ENCODE data around the gene HMCES.
"Not testable (repeated sequence)": the region's sequence is repeated elsewhere in the genome, so short reads cannot be mapped to it uniquely, and the experiment has no call there.

HMCES gene

DNA sequence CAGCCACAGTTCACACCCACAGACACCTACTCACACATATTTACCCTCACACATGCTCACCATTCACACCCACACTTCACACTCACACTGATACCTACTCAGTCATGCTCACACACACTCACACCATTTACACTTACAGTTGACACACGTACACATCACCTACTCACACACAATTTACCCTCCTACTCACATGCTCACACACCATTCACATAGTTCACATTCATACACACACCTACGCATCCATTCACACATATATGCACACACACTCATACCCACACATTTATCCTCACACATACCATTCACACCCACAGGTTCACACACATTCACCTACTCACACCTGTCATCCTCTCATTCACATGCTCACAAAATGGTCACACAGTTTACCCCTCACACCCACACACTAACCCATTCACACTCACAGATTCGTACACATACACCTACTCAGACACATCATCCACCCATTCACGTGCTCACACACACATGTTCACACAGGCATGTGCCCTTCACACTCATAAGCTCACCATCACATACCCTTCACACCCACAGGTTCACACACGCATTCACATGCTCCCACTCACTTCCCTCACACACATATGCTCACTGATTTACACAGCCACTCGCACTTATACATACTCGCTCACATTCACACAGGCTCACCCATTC lies 42.3 kb downstream of the HMCES start:
- DNase-seq (ENCODE audit: low spot score): no peak

DNA sequence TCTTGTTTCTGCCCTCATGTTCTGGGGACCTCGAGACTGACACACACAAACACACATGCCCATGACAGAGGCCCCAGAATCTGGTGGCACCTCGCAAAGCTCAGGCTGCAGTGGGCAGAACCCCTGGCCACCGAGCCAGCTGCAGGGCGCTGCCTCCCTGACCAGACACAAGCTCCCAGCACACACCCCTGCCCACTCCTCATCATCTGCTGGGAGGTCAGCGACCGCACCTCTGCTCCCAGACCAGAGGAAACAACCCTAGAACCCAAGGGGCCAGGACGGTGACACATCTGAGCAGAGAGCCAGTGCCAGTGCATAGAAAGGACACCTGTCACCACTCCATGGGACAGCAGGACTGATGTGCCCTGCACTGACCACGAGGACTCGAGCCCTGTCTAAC lies 43.2 kb downstream of the HMCES start:
- no peak for DNase-seq (ENCODE audit: low spot score)

DNA sequence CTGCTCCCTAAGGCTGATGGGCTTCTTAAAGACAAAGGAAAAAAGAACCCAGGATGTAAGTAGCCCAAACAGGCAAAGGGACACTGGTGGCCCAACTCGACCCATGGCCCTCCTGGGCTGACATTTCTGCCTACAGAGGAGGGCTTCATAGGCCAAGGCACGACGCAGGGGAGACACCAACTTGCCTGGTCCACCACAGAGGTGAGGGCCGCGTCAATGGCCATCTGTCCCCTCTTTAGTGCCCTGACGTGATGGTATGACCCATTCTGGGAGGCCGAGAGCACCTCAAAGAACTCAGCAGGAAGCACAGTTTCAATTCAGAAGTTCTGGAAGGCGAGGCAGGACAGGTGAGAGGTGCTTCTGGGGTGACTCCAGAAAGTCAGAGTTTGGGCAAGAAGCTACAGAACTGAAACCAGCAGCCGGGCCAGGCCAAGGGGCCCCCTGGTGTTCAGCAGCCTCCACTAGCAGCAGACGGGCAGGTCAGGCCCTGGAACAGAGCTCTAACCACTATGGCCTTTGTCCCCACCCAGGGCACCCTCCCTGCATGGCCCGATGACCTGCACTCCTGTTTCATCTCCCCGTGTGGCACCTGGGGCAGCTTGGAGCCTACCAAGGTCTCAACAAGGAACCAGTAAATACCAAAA lies 45.1 kb downstream of the HMCES start:
- DNase-seq (ENCODE audit: low spot score): no peak

DNA sequence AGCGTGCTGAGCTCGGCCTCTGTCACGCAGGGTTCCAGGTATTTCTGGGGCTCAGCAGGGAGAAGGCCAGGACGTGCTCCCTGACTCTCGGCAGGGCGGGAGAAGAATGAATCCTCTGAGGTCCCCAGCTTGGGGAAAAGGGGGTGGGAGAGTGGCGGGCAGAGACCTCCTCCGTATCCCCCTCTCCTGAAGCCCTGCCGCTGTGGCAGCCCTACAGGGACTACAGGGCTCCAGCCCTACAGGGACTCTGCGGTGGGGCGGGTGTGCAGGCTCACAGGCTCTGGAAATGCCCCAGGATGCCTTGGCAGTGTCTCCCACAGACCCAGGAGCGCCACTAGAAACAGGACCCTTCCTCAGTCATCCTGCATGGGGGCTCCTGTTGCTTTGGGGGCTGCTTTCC lies 46.2 kb downstream of the HMCES start:
- no peak for DNase-seq (ENCODE audit: low spot score)

DNA sequence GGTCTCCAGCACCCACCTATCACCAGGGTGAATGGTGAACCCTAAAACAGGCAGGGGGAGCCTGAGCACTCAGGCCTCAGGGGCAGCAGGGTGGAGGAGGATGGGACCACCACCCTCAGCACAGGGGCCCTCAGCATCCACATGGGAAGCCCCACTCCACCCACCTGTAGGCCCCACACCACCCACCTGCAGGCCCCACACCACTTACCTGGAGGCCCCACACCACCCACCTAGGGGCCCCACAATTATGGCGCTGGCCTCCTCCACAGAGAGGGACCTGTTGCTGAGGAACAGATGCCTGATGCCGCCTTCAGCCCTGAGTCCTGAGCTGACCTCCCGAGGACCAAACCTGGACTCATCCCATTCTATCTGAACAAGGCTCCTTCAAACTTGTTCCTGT lies 46.7 kb downstream of the HMCES start:
- no peak for DNase-seq (ENCODE audit: low spot score)

DNA sequence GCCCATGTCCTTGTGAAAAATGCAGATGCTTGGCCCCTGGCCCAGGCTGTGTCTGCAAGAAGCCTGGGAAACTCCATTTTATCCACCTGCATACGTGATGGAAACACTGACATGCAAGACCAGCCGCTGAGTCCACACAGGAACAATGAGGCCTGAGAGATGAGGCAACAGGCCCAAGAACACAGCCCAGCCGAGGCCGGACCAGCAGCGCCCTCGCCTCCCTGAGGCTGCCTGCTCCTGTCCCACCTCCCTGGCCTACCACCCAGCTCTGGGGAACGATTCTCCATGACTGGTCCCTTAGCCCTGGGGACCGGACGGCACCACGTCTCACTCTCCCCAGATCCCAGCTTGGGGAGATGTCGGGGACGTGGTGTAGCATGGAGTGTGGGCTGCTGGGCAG lies 47.5 kb downstream of the HMCES start:
- DNase-seq (ENCODE audit: low spot score): no peak

DNA sequence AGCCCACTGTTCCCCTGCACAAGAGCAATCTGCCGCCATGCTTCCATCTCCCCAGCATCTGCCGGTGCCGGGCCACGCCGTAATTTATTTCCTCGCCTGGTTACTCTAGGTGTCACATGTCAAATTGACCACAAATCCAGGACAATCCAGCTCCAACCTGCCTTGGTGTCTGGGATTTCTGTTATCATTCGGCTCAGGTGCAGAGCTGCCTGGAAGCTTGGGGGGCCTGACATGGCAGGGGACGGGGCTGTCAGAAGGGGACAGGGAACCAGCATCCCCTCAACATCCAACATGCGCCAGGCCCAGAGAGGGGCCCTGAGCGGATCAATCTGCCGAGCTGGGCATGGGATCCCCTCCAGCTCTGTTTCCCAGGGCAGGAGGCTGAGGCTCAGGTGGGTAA lies 47.9 kb downstream of the HMCES start:
- no peak for DNase-seq (ENCODE audit: low spot score)

DNA sequence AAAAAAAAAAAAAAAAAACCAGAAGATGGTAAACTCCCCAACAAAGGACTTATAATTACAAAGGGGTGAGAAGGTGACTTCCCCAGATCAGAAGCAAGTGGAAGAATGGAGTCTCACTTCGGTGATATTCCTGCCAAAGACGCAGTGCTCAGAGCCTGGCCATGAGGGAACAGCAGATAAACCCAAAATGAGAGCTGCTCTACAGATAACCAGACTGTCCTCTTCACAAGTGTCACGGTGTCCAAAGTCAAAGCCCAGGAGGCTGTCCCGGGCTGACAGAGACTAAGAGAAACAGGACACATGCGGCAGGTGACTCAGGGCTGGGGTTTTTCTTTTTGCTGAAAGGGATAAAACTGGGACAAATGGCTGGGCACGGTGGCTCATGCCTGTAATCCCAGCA lies 48.8 kb downstream of the HMCES start:
- no peak for DNase-seq (ENCODE audit: low spot score)

DNA sequence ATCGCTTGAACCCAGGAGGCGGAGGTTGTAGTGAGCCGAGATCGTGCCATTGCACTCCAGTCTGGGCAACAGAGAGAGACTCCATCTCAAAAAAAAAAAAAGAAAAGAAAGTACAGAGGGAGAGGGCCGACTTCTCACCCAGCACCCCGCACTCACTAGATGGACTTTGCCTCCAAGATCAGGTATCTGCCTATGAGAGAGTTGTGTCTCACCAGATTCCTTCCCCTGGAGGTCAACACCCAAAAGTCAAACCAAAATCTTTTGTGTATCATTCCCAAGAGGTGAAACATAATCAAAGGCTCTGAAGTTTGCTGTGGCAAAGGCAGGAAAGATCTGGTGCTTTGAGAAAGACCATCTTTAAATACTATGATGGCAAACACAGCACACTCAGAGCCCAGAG lies 51.2 kb downstream of the HMCES start:
- DNase-seq (ENCODE audit: low spot score): no peak

DNA sequence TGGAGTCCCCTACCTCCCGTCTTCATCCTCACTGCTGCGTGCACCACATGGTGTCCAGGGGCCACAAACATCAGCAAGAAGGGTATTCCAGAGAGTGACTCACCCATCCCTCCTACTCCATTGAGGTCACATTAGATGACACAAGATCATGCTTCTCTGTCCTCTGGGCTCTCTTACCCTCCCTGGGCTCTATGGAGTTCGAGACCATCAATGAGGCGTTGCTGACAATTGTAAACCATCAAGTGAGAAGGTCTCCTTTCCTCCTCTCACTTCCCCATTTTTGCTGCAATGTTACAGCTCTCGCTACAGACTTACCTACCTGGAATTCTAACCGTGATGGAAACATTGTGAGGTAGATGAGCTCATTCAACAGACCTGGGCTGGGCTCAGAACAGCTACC lies 51.7 kb downstream of the HMCES start:
- no peak for DNase-seq (ENCODE audit: low spot score)

DNA sequence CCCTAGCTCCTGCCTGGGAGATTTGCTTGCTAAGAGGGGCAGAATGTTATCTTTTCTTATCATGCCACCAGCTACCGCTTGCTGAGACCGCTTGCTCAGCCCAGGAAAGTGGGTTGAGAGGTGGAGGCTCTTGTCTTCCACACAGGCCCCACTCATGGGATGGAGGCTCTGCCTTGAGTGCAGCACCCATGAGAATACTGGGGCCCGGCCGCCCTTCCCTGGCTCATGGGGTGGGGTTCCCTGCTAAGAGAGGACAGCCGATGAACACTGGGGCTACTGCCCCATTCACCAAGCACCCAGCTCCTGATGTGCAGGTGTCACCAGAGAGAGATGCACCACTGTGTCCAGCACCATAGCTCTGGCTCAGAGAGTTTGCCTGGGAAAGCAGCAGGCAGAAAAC lies 55.2 kb downstream of the HMCES start:
- DNase-seq (ENCODE audit: low spot score): no peak

DNA sequence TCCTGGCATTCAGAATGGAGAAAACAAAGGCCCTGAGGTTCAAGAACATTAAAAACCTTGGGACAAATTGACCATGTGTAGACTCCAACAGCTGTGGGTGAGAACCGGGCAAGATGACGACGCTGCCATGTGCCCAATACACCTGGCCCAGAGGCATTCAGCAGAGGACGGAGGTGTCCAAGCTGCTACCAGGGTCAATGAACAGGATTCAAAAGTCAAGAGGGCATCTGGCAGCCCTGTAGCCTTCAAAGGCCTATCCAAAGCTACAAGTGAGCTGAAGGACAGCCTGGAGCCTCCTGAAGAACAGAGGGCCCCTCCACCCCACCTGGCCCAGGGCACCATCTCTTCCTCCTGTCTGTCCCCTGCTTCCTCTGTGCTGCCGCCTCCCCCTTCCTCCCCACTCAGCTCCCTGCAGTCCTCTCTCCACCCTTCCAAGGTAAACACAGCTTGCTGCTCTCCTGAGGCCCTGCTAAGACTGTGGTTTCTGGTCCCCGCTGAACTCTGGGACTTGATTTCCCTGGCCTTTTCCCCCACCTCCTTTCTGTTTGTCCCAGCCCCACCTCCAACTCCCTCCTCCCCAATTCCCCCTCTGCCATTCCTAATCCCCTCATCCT lies 57.5 kb downstream of the HMCES start:
- no peak for DNase-seq (ENCODE audit: low spot score)

DNA sequence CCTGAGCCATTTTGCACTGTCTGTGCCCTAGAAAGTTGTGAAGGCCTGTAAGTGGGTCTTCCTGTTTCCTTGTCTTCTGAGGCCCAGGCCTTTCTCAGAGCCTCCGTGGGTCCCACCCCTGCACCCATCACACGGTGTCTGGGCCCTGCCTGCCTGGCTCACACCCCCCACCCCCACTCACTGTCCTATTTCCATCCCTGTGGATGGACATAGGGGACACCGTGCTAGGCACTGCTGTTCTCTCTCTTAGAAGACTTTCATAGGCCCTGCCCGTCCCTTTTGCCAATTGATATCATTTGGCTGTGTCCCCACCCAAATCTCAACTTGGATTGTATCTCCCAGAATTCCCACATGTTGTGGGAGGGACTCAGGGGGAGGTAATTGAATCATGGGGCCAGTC lies 59.0 kb downstream of the HMCES start:
- DNase-seq (ENCODE audit: low spot score): not testable (repeated sequence)

DNA sequence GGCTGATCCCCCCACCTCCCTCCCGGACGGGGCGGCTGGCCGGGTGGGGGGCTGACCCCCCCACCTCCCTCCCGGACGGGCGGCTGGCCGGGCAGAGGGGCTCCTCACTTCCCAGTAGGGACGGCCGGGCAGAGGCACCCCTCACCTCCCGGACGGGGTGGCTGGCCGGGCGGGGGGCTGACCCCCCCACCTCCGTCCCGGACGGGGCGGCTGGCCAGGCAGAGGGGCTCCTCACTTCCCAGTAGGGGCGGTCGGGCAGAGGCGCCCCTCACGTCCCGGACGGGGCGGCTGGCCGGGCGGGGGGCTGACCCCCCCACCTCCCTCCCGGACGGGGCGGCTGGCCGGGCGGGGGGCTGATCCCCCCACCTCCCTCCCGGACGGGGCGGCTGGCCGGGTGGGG lies 60.5 kb downstream of the HMCES start:
- DNase-seq (ENCODE audit: low spot score): not testable (repeated sequence)

DNA sequence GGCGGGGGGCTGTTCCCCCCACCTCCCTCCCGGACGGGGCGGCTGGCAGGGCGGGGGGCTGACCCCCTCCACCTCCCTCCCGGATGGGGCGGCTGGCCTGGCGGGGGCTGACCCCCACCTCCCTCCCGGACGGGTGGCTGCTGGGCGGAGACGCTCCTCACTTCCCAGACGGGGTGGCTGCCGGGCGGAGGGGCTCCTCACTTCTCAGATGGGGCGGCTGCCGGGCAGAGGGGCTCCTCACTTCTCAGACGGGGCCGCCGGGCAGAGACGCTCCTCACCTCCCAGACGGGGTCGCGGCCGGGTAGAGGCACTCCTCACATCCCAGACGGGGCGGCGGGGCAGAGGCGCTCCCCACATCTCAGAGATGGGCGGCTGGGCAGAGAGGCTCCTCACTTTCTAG lies 61.2 kb downstream of the HMCES start:
- DNase-seq (ENCODE audit: low spot score): not testable (repeated sequence)

DNA sequence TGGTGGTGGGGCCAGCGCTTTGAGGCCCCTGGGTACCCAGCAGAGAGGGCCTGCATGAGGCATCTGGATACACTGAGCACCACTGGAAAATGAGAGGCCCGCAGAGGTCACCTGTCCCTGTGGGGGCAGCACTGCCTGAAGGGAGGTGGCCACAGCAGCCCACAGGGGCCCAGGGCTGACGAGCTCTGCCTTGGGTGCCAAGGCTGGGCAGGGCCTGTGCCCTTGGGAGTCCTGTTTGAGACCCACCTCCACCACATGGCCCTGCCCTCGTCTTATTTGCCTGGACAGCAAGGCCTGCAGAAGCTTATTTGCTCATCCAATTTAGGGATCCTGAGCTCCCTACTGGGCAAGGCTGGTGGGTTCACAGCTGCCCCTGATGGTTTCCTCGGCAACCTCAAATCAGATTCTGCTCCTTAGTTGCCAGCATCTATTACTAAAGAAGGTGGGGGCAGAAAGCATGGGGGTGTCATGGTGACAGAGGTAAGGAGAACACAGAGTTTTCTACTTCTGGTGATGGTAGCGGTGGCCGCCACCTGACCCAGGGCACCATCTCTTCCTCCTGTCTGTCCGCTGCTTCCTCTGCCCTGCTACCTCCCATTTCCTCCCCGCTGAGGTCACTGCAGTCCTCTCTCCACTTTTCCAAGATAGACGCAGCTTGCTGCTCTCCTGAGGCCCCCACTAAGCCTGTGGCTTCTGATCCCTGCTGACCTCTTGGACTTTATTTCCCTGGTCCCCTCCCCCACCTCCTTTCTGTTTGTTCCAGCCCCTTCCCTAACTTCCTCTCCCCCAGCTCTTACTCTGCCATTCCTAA lies 62.9 kb downstream of the HMCES start:
- no peak for DNase-seq (ENCODE audit: low spot score)

DNA sequence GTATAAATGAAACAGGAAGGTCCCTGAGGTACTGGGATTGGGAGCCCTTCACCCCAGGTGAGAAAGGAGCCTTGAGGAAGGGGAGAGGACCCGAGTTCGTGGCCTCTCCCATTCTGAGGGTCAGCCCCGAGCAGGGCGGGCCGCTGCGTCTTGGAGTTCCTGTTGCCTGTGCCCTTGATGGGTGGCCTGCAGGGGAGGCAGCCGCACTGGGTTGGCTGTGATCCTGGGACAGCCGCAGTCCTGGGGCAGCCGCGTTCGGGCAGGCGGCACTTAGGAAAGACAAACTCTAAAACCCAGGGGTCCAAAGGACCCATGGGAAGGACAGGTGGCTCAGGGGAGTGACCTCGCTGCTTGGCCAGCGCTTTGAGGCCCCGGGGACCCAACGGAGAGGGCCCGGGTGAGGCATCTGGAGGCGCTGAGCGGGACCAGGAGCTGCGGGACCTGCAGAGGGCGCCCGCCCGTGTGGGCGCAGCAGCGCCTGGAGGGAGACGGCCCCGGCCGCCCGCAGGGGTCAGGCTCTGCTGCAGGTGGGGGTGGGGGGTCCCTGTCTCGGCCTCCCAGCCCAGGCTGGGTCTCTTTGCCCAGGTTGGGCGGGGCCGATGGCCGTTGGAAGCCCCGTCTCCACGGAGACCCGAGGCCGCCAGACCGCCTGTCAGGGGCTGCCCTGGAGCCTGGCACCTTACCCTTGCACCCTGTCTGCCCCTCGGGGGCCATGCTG lies 65.1 kb downstream of the HMCES start:
- peak; percentile 83 for DNase-seq (ENCODE audit: low spot score)

DNA sequence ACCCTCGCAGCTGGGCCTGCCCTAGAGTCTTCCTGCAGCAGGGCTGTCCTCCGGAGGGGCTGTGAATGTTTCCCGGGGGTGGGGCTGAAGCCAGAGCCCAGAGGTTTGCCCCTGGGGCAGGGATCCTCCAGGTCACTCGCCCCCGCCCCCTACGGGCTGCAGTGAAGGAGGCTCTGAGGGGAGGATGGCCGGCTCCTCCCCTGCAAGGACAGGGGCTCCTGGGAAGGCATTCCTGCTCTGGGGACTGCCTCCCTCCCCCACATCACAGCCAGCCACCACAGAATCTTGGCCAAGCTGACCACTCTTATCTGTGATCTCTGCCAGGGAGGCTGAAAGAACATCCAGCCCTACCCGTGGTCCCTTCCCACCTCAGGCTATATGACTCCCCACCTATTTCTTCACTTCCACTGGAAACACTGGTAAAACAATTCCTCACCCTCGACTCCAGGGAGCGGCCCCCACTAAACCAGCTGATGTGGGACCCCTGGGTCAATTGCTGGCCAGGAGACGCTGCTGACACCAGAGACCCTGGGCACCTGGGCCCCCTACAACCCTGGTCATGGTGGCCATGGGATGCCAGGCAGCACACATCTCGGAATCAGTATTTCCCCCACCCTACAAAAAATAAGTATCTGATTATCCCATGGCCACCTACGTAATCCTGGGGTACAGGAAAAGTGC lies 66.0 kb downstream of the HMCES start:
- no peak for DNase-seq (ENCODE audit: low spot score)

DNA sequence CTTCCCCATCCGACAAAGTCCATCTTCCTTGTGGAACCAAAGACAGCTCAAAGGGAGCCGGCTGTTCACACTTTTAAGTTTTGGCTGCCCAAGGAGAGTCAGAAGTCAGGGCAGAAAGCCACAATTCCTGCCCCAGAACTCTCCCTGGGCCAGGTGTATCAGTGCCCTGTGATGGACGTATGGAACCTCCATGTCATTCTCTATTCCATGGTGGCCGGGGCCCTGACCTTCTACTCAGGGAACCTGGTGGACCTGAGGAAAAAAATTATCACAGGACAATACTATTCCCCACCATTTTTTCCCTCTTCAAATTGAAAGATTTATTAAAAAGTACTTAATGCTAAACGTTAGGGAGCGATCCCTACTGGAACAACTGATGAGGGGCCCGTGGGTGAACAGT lies 66.6 kb downstream of the HMCES start:
- no peak for DNase-seq (ENCODE audit: low spot score)

DNA sequence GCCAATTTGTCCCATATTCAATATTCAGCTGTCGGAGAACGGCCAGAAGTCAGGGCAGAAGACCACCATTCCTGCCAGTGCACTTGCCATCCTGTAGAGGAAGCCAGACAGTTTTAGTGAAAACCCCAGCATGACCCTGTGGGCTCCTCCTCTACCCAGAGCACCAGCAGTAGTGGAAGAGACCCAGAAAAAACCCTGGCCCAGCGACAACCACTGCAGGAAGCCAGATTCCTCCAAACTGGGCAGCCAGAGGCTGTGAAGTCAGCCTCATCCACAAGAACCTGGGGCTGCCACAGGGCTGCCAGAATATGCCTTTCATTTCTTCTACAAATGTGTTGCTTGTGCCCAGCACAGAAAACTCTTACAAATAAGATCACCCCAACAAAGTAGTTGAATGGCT lies 67.3 kb downstream of the HMCES start:
- DNase-seq (ENCODE audit: low spot score): no peak

DNA sequence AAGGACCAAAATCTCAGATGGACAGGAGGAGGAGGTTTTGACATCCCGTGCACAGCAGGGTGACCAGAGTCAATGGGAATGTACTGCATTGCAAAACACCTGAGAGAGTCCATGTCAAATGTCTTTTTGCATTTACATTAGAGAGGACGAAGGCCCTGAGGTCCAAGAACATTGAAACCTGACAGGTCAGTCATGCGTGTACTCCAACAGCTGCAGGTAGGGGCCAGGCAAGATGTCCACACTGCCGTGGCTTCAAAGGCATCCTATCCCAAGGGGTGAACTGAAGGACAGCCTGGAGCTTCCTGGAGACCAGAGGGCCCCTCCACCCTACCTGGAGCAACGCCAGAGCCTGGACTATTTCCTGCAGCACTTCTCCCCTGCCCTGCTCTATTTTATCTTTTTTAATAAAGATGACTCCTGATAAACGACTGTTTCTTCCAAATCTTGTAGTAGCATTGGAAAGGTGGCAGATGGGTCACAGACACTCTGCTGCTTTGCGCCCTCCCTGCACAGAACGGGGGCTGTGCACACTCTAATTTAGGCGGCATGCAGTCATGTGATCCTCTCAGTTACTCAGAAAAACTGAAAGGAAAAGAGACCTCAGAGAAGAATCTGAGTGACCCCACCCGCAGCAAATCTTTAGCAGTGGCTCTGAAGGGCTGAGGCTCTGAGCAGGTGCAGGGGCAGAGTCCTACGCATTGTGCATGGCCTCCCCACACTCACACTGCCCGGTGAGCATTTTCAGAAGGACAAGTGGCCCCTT lies 68.2 kb downstream of the HMCES start:
- DNase-seq (ENCODE audit: low spot score): no peak
